ENCODE results near the gene VRK1.

Gene VRK1

GRCh38 chr14:96889091-96889490, 91.9 kb downstream of the VRK1 start:
- DNase-seq = no peak

GRCh38 chr14:96893966-96894622, 96.9 kb downstream of the VRK1 start:
- no peak for DNase-seq

- no peak for DNase-seq
Measured at GRCh38 chr14:96894966-96895365, 97.8 kb downstream of the VRK1 start.

GRCh38 chr14:96895658-96896271, 98.6 kb downstream of the VRK1 start:
- no peak for DNase-seq

GRCh38 chr14:96897184-96897583, 100.0 kb downstream of the VRK1 start:
- DNase-seq = no peak

GRCh38 chr14:96901227-96901626, 104.0 kb downstream of the VRK1 start:
- DNase-seq = no peak

GRCh38 chr14:96902004-96902403, 104.8 kb downstream of the VRK1 start:
- DNase-seq = no peak

GRCh38 chr14:96903444-96904023, 106.4 kb downstream of the VRK1 start:
- no peak for DNase-seq

- no peak for DNase-seq
Measured at GRCh38 chr14:96904201-96904600, 107.0 kb downstream of the VRK1 start.

- DNase-seq = no peak
Measured at GRCh38 chr14:96905065-96905464, 107.9 kb downstream of the VRK1 start.

- no peak for DNase-seq
Measured at GRCh38 chr14:96905825-96906224, 108.6 kb downstream of the VRK1 start.

GRCh38 chr14:96906434-96906833, 109.3 kb downstream of the VRK1 start:
- DNase-seq = no peak

- no peak for DNase-seq
Measured at GRCh38 chr14:96909841-96910364, 112.7 kb downstream of the VRK1 start.

- DNase-seq = no peak
Measured at GRCh38 chr14:96911499-96912149, 114.4 kb downstream of the VRK1 start.

- DNase-seq = peak; percentile 19 to 60
Measured at GRCh38 chr14:96914571-96915128, 117.5 kb downstream of the VRK1 start.

GRCh38 chr14:96915478-96915877, 118.3 kb downstream of the VRK1 start:
- DNase-seq = no peak

- no peak for DNase-seq
Measured at GRCh38 chr14:96916751-96917150, 119.6 kb downstream of the VRK1 start.

GRCh38 chr14:96917442-96917963, 120.3 kb downstream of the VRK1 start:
- peak; percentile 100 for DNase-seq

- no peak for DNase-seq
Measured at GRCh38 chr14:96920023-96920422, 122.8 kb downstream of the VRK1 start.

GRCh38 chr14:96920820-96921219, 123.6 kb downstream of the VRK1 start:
- no peak for DNase-seq

- no peak for DNase-seq
Measured at GRCh38 chr14:96922986-96923385, 125.8 kb downstream of the VRK1 start.

GRCh38 chr14:96925422-96925821, 128.2 kb downstream of the VRK1 start:
- DNase-seq = no peak

GRCh38 chr14:96926001-96926400, 128.8 kb downstream of the VRK1 start:
- no peak for DNase-seq

Measured in NCI-H524 (cell line).